Left ventricle myocardium inferior (tissue), 1 donor: ENCODE data around the gene AHSG. TPM values are rescaled to one million over a fixed set of nuclear protein-coding genes. Genes with fewer than 3 reads are reported as not detected.

Experiments used
- DNase-seq: peaks from one replicate; pipeline ENCODE4 v3.0.0-alpha.2; 2020
- H3K27ac ChIP-seq: fragments of 200-600 bp; replicated peaks from 2 replicates; pipeline ENCODE4 v1.8.0; 2021
- H3K27me3 ChIP-seq: fragments of 200-600 bp; 2 replicates; pipeline ENCODE4 v1.8.0; 2021; ENCODE audit warnings: low read depth
- H3K36me3 ChIP-seq: fragments of 200-600 bp; 2 replicates; pipeline ENCODE4 v1.8.0; 2021
- H3K4me1 ChIP-seq: fragments of 200-600 bp; 2 replicates; pipeline ENCODE4 v1.8.0; 2021
- H3K4me3 ChIP-seq: fragments of 200-600 bp; 2 replicates; pipeline ENCODE4 v1.8.0; 2021; ENCODE audit warnings: mild to moderate bottlenecking, moderate library complexity
- H3K9me3 ChIP-seq: fragments of 200-600 bp; replicated peaks from 2 replicates; pipeline ENCODE4 v1.8.0; 2021
- CTCF ChIP-seq: fragments of 200-600 bp; IDR thresholded peaks from 2 replicates; pipeline ENCODE4 v1.8.0; 2021; ENCODE audit warnings: antibody characterized with exemption, mild to moderate bottlenecking, borderline replicate concordance
- intact Hi-C: fragments of 100-400 bp; cut with micrococcal nuclease; formaldehyde crosslinking; loops from one replicate; pipeline ENCODE4 v1.11.0; 2022
- total RNA-seq: library from RNA; stranded (reverse); fragmentation: NEBNext Ultra II Directional; extraction: Animal tissue kit (Norgen Biotek cat#: 25700); gene quantifications from one replicate; pipeline ENCODE4 v1.2.1, GENCODE V29; 2021
- donor health status: DM: no; HTN: yes; CAD: no; lungs with severe emphysema.

The AHSG gene
- total RNA-seq, 1 donor from 2014 or later = not detected

GRCh38 chr3:186640473-186640818, 27.6 kb downstream of the AHSG start:
- Histone ChIP-seq H3K4me3 (no peak overlapping the region), H3K9me3 (no peaks in the 10 kb centered on the region), H3K27me3 (peaks cover 20% of the 10 kb centered on the region), H3K27ac (no peak overlapping the region), H3K36me3 (no peaks in the 10 kb centered on the region), H3K4me1 (peaks cover 13% of the 10 kb centered on the region)
- no peak for TF ChIP-seq CTCF
- intact Hi-C loops = no loop called here
- peak; percentile 18 for DNase-seq

GRCh38 chr3:186640929-186641328, 28.1 kb downstream of the AHSG start:
- Histone ChIP-seq H3K27me3 (peaks cover 20% of the 10 kb centered on the region), H3K27ac (no peak overlapping the region), H3K4me3 (no peak overlapping the region), H3K4me1 (peaks cover 13% of the 10 kb centered on the region), H3K36me3 (no peaks in the 10 kb centered on the region), H3K9me3 (no peaks in the 10 kb centered on the region)
- intact Hi-C loops = no loop called here
- TF ChIP-seq CTCF = no peak
- no peak for DNase-seq

GRCh38 chr3:186642014-186642413, 29.2 kb downstream of the AHSG start:
- Histone ChIP-seq H3K27ac (no peak overlapping the region), H3K9me3 (no peaks in the 10 kb centered on the region), H3K27me3 (peaks cover 20% of the 10 kb centered on the region), H3K4me1 (peaks cover 13% of the 10 kb centered on the region), H3K36me3 (no peaks in the 10 kb centered on the region), H3K4me3 (no peak overlapping the region)
- TF ChIP-seq CTCF = no peak
- intact Hi-C loops = no loop called here
- DNase-seq = no peak

- DNase-seq = no peak
- Histone ChIP-seq H3K9me3 (no peaks in the 10 kb centered on the region), H3K4me1 (peaks cover 13% of the 10 kb centered on the region), H3K27me3 (peaks cover 20% of the 10 kb centered on the region), H3K36me3 (no peaks in the 10 kb centered on the region), H3K4me3 (no peak overlapping the region), H3K27ac (no peak overlapping the region)
- intact Hi-C loops = no loop called here
- no peak for TF ChIP-seq CTCF
Observed at GRCh38 chr3:186643493-186643892, 30.6 kb downstream of the AHSG start.

GRCh38 chr3:186644683-186645082, 31.8 kb downstream of the AHSG start:
- no peaks in the 10 kb centered on the region for H3K9me3 ChIP-seq
- H3K4me3 ChIP-seq = no peak overlapping the region
- no peak overlapping the region for H3K27ac ChIP-seq
- TF ChIP-seq CTCF = no peak
- H3K4me1 ChIP-seq = peaks cover 11% of the 10 kb centered on the region
- peaks cover 24% of the 10 kb centered on the region for H3K27me3 ChIP-seq
- no peak for DNase-seq
- intact Hi-C loops = no loop called here
- H3K36me3 ChIP-seq = no peaks in the 10 kb centered on the region

GRCh38 chr3:186646106-186646505, 33.2 kb downstream of the AHSG start:
- Histone ChIP-seq H3K27ac (no peak overlapping the region), H3K27me3 (peaks cover 18% of the 10 kb centered on the region), H3K4me1 (no peaks in the 10 kb centered on the region), H3K9me3 (no peaks in the 10 kb centered on the region), H3K36me3 (no peaks in the 10 kb centered on the region), H3K4me3 (no peak overlapping the region)
- intact Hi-C loops = no loop called here
- DNase-seq = no peak
- TF ChIP-seq CTCF = no peak
